Measurements from ENCODE around the gene GAS2.
A peak's percentile ranks its signal among the peaks of the same experiment; 100 is the strongest.

The GAS2 gene

GRCh38 chr11:22674470-22675439, 8.3 kb downstream of the GAS2 start:
- no peak for DNase-seq

GRCh38 chr11:22677153-22677903, 10.9 kb downstream of the GAS2 start:
- no peak for DNase-seq

- DNase-seq = no peak
Observed at GRCh38 chr11:22680628-22681027, 14.2 kb downstream of the GAS2 start.

- no peak for DNase-seq
Observed at GRCh38 chr11:22681281-22681812, 14.9 kb downstream of the GAS2 start.

GRCh38 chr11:22684082-22684481, 17.7 kb downstream of the GAS2 start:
- DNase-seq = no peak

- no peak for DNase-seq
Observed at GRCh38 chr11:22685111-22685510, 18.7 kb downstream of the GAS2 start.

- DNase-seq = no peak
Observed at GRCh38 chr11:22688914-22689313, 22.5 kb downstream of the GAS2 start.

- no peak for DNase-seq
Observed at GRCh38 chr11:22690257-22690656, 23.8 kb downstream of the GAS2 start.

GRCh38 chr11:22690871-22691270, 24.5 kb downstream of the GAS2 start:
- no peak for DNase-seq

GRCh38 chr11:22699388-22699787, 33.0 kb downstream of the GAS2 start:
- no peak for DNase-seq

GRCh38 chr11:22702031-22702430, 35.6 kb downstream of the GAS2 start:
- DNase-seq = no peak

GRCh38 chr11:22703040-22703439, 36.6 kb downstream of the GAS2 start:
- no peak for DNase-seq

GRCh38 chr11:22703591-22703990, 37.2 kb downstream of the GAS2 start:
- DNase-seq = peak; percentile 24

- DNase-seq = no peak
Observed at GRCh38 chr11:22707119-22707899, 40.9 kb downstream of the GAS2 start.

- DNase-seq = no peak
Observed at GRCh38 chr11:22711071-22711770, 44.8 kb downstream of the GAS2 start.

GRCh38 chr11:22711880-22712279, 45.5 kb downstream of the GAS2 start:
- DNase-seq = no peak

GRCh38 chr11:22713336-22713735, 46.9 kb downstream of the GAS2 start:
- DNase-seq = no peak

GRCh38 chr11:22715971-22716370, 49.6 kb downstream of the GAS2 start:
- DNase-seq = no peak

GRCh38 chr11:22720457-22720856, 54.0 kb downstream of the GAS2 start:
- DNase-seq = no peak

- DNase-seq = no peak
Observed at GRCh38 chr11:22723274-22723673, 56.9 kb downstream of the GAS2 start.

- no peak for DNase-seq
Observed at GRCh38 chr11:22725079-22725478, 58.7 kb downstream of the GAS2 start.
